Cardiac fibroblast (primary cell): ENCODE measurements around the gene SEMA6A.
"Not testable (repeated sequence)": the region's sequence is repeated elsewhere in the genome, so short reads cannot be mapped to it uniquely, and the experiment has no call there.

Experiments used
- DNase-seq, 2 donors: peaks; one replicate each; pipeline versions ENCODE4 v3.0.0 to v3.0.0-alpha.2; 2010; ENCODE audit warnings: low read depth in 2 of 2
- H3K4me3 ChIP-seq, 2 donors: replicated peaks in 1 of 2; 1 replicate in 1 of 2; 2 replicates in 1 of 2; pipeline ENCODE4 v1.5.1; 2011; ENCODE audit warnings: low read depth in 2 of 2, low read length in 2 of 2, mild to moderate bottlenecking in 2 of 2, moderate library complexity in 1 of 2
- CTCF ChIP-seq: IDR thresholded peaks from one replicate; pipeline ENCODE4 v1.5.1; 2011; ENCODE audit warnings: low read depth, mild to moderate bottlenecking, low read length, inconsistent platforms

Gene SEMA6A

GRCh38 chr5:116527582-116527981, 47.0 kb downstream of the SEMA6A start:
- no peak for DNase-seq
- H3K4me3 ChIP-seq = no peak overlapping the region
- no peak for TF ChIP-seq CTCF

- DNase-seq = no peak
- TF ChIP-seq CTCF = no peak
- H3K4me3 ChIP-seq = no peak overlapping the region
Measured at GRCh38 chr5:116525674-116526073, 48.9 kb downstream of the SEMA6A start.

GRCh38 chr5:116524966-116525365, 49.7 kb downstream of the SEMA6A start:
- H3K4me3 ChIP-seq = no peak overlapping the region
- TF ChIP-seq CTCF = no peak
- DNase-seq = no peak

GRCh38 chr5:116524051-116524904, 50.3 kb downstream of the SEMA6A start:
- DNase-seq = no peak
- no peak for TF ChIP-seq CTCF
- no peak overlapping the region for H3K4me3 ChIP-seq

DNA sequence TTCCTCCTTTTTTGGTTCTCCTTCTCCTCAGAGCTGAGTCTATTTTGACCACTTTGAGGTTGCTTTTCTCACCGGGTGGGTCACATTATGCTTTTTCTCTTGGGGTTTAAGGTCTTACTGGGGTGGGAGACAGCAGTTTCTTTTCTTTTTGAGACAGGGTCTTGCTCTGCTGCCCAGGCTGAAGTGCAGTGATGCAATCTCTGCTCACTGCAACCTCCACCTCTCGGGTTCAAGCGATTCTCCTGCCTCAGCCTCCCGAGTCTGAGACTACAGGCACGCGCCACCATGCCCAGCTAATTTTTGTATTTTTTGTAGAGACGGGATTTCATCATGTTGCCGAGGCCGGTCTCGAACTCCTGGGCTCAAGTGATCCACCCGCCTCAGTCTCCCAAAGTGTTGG, 51.4 kb downstream of the SEMA6A start:
- not testable (repeated sequence) for DNase-seq, H3K4me3 ChIP-seq

- TF ChIP-seq CTCF = no peak
- no peak for DNase-seq
- no peak overlapping the region for H3K4me3 ChIP-seq
Measured at GRCh38 chr5:116522356-116523136, 52.1 kb downstream of the SEMA6A start.

DNA sequence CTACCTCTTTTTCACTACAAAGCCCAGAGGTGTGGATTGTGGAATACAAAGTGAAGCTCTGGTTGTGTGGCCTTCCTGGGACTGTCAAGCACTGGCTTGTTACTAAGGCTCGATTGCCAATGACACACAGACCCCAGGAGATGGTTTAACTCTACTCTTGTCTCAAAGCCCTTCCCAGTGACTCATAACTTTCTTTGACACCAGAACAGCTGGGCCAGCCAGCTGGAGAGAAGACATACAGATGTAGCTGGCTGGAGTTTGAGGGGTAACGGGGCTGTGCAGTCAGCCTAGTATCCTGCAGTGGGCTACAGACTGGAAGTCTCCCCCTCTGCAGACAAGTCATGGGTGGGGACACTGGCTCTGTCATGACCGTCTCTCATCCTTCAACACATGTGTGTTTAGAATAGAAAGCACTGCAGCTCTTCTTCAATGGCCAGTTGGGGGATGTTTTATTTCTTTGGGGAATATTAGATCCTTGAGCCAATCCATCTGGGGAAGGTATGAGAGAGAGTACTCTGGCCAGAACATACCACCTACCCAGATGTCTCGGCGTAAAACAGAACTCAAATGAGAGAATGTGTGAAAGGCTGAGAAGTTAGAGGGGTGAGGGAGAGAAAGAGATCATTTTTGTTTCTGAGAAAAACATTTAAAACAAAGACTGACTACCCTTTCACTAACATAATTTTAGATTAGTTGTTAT, 53.3 kb downstream of the SEMA6A start:
- TF ChIP-seq CTCF = no peak
- no peak overlapping the region for H3K4me3 ChIP-seq
- DNase-seq = peak in 1 of 2 donors; percentile 17
